Nephron (organoid): ENCODE data around the gene ITIH2.
"Not testable (repeated sequence)": the region's sequence is repeated elsewhere in the genome, so short reads cannot be mapped to it uniquely, and the experiment has no call there.

Experiments
- H3K27ac Mint-ChIP-seq, 3 experiments: 2 replicates each; pipeline ENCODE4 v1.8.0; 2020; ENCODE audit warnings: mixed read lengths in 3 of 3, mild to moderate bottlenecking in 2 of 3, moderate library complexity in 1 of 3
- H3K27me3 Mint-ChIP-seq: 2 replicates; pipeline ENCODE4 v1.8.0; 2021; ENCODE audit warnings: low read depth, mild to moderate bottlenecking, moderate library complexity, mixed read lengths
- H3K36me3 Mint-ChIP-seq: 2 replicates; pipeline ENCODE4 v1.8.0; 2020; ENCODE audit warnings: low read depth, mixed read lengths
- H3K4me1 Mint-ChIP-seq: 2 replicates; pipeline ENCODE4 v1.8.0; 2020; ENCODE audit warnings: mixed read lengths
- H3K4me3 Mint-ChIP-seq, 3 experiments: 2 replicates each; pipeline ENCODE4 v1.8.0; 2020; ENCODE audit warnings: mild to moderate bottlenecking in 3 of 3, mixed read lengths in 3 of 3, moderate library complexity in 2 of 3
- H3K9me3 Mint-ChIP-seq: 2 replicates; pipeline ENCODE4 v1.8.0; 2020; ENCODE audit warnings: mixed read lengths
- TF ChIP-seq, protein P1 (sequence below), 3 experiments: fragments of 200-600 bp; sonication (generic); IDR thresholded peaks; one replicate each; pipeline ENCODE4 v1.5.0; 2021; ENCODE audit warnings: antibody characterized with exemption in 3 of 3; ENCODE audit not compliant: unreplicated experiment in 3 of 3

The ITIH2 gene

GRCh38 chr10:7767209-7767608, 64.1 kb downstream of the ITIH2 start:
- TF ChIP-seq, protein P1, sequence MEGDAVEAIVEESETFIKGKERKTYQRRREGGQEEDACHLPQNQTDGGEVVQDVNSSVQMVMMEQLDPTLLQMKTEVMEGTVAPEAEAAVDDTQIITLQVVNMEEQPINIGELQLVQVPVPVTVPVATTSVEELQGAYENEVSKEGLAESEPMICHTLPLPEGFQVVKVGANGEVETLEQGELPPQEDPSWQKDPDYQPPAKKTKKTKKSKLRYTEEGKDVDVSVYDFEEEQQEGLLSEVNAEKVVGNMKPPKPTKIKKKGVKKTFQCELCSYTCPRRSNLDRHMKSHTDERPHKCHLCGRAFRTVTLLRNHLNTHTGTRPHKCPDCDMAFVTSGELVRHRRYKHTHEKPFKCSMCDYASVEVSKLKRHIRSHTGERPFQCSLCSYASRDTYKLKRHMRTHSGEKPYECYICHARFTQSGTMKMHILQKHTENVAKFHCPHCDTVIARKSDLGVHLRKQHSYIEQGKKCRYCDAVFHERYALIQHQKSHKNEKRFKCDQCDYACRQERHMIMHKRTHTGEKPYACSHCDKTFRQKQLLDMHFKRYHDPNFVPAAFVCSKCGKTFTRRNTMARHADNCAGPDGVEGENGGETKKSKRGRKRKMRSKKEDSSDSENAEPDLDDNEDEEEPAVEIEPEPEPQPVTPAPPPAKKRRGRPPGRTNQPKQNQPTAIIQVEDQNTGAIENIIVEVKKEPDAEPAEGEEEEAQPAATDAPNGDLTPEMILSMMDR (IDR thresholded peaks at IDR 0.05; ENCODE audit: unreplicated experiment in 3 of 3): no peak
- H3K4me3 Mint-ChIP-seq: no peak overlapping the region
- H3K9me3 Mint-ChIP-seq: no peaks in the 10 kb centered on the region
- no peaks in the 10 kb centered on the region for H3K4me1 Mint-ChIP-seq
- H3K27me3 Mint-ChIP-seq: no peaks in the 10 kb centered on the region
- peaks cover 71% of the 10 kb centered on the region for H3K36me3 Mint-ChIP-seq
- no peak overlapping the region for H3K27ac Mint-ChIP-seq

DNA sequence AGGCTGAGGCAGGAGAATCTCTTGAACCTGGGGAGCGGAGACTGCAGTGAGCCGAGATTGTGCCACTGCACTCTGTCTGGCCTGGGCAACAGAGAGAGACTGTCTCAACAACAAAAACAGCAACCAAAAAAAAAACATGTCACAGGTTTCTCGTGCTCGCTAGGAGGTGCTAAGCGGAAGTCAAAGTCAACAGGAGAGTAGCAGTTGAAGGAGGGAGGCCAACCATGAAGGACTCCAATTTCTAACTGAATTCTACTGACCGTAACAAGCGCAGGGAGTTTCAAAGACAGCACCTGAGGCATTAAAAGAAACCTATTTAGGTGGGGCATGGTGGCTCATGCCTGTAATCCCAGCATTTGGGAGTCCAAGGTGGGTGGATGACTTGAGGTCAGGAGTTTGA, 65.3 kb downstream of the ITIH2 start:
- no peaks in the 10 kb centered on the region for H3K27me3 Mint-ChIP-seq
- no peaks in the 10 kb centered on the region for H3K9me3 Mint-ChIP-seq
- TF ChIP-seq, protein P1 (IDR thresholded peaks at IDR 0.05; ENCODE audit: unreplicated experiment in 3 of 3): no peak
- H3K27ac Mint-ChIP-seq: no peak overlapping the region
- H3K4me3 Mint-ChIP-seq: no peak overlapping the region
- H3K36me3 Mint-ChIP-seq: peaks cover 71% of the 10 kb centered on the region
- H3K4me1 Mint-ChIP-seq: no peaks in the 10 kb centered on the region

GRCh38 chr10:7773845-7774801, 71.0 kb downstream of the ITIH2 start:
- Mint-ChIP-seq H3K4me1 (no peaks in the 10 kb centered on the region), H3K27ac (no peak overlapping the region), H3K27me3 (no peaks in the 10 kb centered on the region), H3K4me3 (no peak overlapping the region), H3K36me3 (peaks cover 69% of the 10 kb centered on the region), H3K9me3 (no peaks in the 10 kb centered on the region)
- TF ChIP-seq, protein P1 (IDR thresholded peaks at IDR 0.05; ENCODE audit: unreplicated experiment in 3 of 3): no peak

DNA sequence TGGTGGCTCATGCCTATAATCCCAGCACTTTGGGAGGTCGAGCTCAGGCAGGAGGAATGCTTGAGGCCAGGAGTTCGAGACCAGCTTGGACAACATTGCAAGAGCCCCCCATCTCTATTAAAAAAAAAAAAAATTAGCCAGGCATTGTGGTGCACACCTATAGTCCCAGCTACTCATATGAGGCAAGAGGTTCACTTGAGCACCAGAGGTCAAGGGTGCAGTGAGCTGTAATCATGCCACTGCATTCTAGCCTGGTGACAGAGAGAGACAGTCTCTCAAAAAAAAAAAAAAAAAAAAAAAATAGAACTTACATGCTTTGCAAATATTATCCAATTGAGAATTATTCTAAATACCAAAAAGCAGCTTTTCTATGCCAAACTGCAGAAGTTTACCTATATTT, 73.7 kb downstream of the ITIH2 start:
- no peaks in the 10 kb centered on the region for H3K27me3 Mint-ChIP-seq
- H3K4me1 Mint-ChIP-seq: no peaks in the 10 kb centered on the region
- TF ChIP-seq, protein P1 (IDR thresholded peaks at IDR 0.05; ENCODE audit: unreplicated experiment in 3 of 3): no peak
- no peak overlapping the region for H3K27ac Mint-ChIP-seq
- no peaks in the 10 kb centered on the region for H3K9me3 Mint-ChIP-seq
- no peak overlapping the region for H3K4me3 Mint-ChIP-seq
- H3K36me3 Mint-ChIP-seq: peaks cover 66% of the 10 kb centered on the region

DNA sequence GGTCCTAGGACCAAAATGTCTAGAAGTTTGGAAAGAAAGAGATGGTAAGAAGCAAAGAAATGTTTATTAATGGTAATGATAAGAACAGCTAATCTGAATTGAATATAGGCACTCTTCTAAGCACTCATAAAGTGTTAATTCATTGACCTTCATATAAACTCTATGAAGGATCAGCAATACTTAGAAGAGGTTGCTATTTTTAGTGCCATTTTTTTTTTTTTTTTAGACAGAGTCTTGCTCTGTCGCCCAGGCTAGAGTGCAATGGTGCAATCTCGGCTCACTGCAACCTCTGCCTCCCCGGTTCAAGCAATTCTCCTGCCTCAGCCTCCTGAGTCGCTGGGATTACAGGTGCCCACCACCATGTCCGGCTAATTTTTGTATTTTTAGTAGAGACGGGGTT, 79.1 kb downstream of the ITIH2 start:
- not testable (repeated sequence) for H3K27ac Mint-ChIP-seq, H3K4me1 Mint-ChIP-seq
- H3K36me3 Mint-ChIP-seq: peaks cover 36% of the 10 kb centered on the region

DNA sequence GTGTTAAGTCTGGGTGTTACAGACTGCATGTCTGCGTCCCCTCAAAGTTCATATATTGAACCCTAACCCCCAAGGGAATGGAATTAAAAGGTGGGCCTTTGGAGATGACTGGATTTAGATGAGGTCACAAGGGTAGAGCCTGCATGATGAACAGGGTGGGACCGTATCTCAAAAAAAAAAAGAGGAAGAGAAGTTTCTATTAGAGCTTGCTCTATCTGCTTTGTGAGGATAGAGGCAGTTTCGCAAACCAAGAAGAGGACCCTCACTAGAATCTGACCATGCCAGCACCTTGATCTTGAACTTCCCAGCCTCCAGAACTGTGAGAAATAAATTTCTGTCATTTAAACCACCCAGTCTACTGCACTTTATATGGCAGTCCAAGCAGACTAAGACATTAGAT, 83.3 kb downstream of the ITIH2 start:
- H3K4me3 Mint-ChIP-seq: no peak overlapping the region

More for the DNA sequence above, 79.1 kb downstream of the ITIH2 start:
- H3K27me3 Mint-ChIP-seq, H3K4me3 Mint-ChIP-seq, H3K9me3 Mint-ChIP-seq: not testable (repeated sequence)

More for the DNA sequence above, 83.3 kb downstream of the ITIH2 start:
- Mint-ChIP-seq H3K27me3 (no peaks in the 10 kb centered on the region), H3K9me3 (no peaks in the 10 kb centered on the region), H3K4me1 (peaks cover 22% of the 10 kb centered on the region), H3K27ac (no peak overlapping the region), H3K36me3 (peaks cover 16% of the 10 kb centered on the region)
- TF ChIP-seq, protein P1 (IDR thresholded peaks at IDR 0.05; ENCODE audit: unreplicated experiment in 3 of 3): no peak
